HEK293T (cell line): ENCODE results near the gene CHSY3.

Experiments
- ARNT ChIP-seq: fragments of 450-650 bp; IDR thresholded peaks from 2 replicates; pipeline ENCODE4 v1.6.1; 2017; ENCODE audit warnings: mild to moderate bottlenecking
- BHLHE40 ChIP-seq: fragments of 450-650 bp; IDR thresholded peaks from 2 replicates; pipeline ENCODE4 v1.6.1; 2016; ENCODE audit warnings: mild to moderate bottlenecking, moderate library complexity, borderline replicate concordance
- L3MBTL2 ChIP-seq: fragments of 450-650 bp; conservative IDR thresholded peaks from 2 replicates; pipeline ENCODE4 v1.6.1; 2016; ENCODE audit warnings: mild to moderate bottlenecking

DNA sequence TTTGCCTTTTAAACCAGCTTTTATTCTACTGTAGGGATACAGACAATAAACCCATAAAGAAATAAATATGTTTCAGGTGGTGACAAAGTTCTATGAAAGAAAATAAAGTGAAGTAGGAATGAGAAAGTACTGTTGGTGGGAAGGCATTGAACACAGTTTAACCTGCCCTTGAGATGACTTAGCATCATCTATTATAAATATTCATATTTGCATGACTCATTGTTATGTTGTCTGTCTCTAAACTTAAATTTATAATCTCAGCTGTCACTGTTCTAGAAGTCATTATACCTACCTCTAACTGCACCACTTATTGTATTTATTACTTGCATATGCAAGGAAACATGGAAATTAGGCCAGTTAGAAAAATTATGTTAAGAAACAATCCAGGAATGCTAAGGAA, 202.2 kb downstream of the CHSY3 start:
- no peak for TF ChIP-seq BHLHE40
- TF ChIP-seq L3MBTL2 = no peak
- no peak for TF ChIP-seq ARNT
